Erythroblast (primary cell): ENCODE measurements around the gene GGA2.

Source experiments
- GATA1 ChIP-seq: IDR thresholded peaks from 2 replicates; pipeline ENCODE4 v1.6.1; 2011; ENCODE audit warnings: low read depth, mild to moderate bottlenecking, control low read depth, low read length, moderate library complexity
- POLR2A ChIP-seq: IDR thresholded peaks from 2 replicates; pipeline ENCODE4 v1.6.1; 2011; ENCODE audit warnings: mild to moderate bottlenecking, low read length

DNA sequence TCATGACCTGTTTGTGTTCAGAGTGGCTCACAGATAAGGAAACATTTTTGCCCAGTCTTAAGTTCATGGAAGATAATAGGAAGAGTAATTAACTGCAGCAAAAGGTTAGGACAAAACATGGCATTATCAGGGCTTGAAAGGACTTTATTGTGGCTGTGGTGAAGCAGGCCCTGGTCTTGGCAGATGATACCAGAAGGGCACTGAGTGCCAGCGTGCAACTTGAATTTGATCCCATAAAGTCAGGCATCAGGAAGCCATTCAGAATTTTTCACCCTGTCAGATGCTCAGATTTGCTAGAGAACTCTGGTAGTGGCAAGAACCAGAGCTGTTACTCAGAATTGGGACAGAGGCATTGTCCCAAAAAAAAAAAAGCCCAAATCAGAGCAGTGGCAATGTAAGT lies 46.1 kb downstream of the GGA2 start:
- no peak for TF ChIP-seq POLR2A
- TF ChIP-seq GATA1: no peak
